Stimulated activated CD8-positive, alpha-beta memory T cell treated with anti-CD3 and anti-CD28 coated beads, Interleukin-2, amount 100 ng/mL, for 1 hour (primary cell): Measurements from ENCODE around the gene MCAT.

Source experiments
- DNase-seq, 2 donors: peaks; one replicate each; pipeline ENCODE4 v3.0.0-alpha.2; 2020; ENCODE audit warnings: low read depth in 2 of 2

MCAT gene

DNA sequence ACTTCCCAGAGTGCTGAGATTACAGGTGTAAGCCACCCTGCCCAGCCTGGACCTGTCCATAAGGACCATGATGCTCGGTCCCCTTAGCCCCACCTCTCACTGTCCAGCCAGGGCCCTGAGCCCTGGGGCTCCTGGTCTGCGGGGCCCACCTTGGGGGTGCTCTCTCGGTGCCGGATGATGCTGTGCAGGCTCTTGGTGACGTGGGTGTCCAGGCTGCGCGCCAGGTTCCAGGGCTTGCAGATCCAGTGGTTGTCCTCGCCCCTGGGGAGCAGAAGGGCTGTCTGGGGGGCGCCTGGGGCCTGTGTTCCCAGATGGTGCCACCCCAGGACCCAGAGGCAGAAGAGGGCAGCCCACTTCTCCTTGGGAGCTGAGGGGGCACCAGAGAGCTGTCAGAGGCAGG lies 30.4 kb upstream of the MCAT start:
- DNase-seq = no peak

DNA sequence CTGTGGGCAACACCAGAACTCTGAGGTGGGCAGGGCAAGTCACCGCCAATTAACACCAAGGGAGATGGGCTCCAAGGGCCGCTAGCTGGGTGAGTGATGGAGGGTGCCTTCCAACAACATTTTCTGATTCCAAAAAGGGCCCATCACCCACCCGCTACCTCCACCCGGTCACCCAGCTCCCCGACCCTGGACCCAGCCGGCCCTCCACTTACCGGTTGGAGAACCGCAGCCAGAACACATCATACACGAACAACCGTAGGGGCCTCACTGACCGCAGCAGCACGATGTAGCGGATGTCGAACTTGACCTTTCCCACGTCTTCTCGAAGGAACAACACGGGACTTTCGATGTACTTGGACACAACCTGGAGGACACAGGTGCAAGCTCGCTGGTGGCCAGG lies 29.0 kb upstream of the MCAT start:
- DNase-seq = no peak

DNA sequence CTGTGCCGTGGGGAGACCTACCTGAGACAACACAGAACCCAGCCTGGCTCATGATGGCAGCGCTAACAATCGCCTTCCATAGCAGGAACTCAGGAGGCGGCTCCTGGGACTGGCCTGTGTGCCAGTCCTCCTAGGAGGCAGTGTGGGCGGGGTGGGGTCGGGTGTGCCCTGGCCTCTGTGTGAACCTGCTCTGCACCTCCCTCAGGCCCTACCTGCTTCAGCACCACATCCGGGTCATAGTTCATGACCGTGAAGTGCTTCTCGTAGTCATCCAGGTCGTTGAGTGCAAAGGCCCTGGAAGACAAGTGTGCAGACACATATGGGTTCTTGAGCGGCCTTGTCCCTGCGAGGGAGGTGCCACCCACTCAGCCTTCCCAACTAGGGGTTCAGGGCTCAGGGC lies 28.4 kb upstream of the MCAT start:
- DNase-seq = no peak

DNA sequence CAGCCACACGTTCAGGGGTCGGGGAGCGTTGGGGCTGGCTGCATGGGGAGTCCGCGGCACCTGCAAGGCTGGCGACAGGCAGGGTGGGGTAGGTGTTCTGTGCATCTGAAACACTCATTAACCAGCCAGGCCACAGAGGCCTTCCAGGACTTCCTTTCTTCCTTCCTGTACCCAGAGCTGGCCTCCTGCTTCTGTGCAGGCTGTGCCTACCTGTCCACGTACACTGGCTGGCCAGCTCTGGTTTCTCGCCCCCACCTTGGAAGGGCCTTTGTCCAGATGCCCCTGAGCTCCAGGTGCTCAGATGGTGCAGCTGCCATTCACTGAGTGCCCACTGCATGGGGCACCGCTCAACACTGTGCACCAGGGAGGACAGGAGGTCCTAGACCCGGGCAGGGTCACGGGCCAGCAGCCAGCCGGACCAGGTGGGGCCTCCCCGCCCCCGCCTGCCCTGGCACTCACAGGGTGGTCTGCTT lies 27.9 kb upstream of the MCAT start:
- no peak for DNase-seq

DNA sequence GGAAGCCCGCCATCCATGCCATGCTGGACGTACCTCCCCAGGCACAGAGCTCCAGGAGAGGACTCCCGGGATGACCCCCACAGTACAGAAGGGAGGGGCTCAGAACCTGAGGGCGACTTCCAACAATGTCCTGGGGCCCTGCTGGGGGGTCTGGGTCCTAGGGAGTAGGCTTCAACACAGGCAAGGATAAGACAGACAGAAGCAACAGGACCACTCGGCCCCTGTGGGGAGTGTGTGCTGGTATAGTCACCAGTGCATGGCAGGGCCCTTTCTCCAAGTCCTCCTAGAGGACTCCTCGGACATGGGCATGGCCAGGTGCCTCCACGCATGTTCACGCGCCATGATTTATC lies 26.9 kb upstream of the MCAT start:
- no peak for DNase-seq

DNA sequence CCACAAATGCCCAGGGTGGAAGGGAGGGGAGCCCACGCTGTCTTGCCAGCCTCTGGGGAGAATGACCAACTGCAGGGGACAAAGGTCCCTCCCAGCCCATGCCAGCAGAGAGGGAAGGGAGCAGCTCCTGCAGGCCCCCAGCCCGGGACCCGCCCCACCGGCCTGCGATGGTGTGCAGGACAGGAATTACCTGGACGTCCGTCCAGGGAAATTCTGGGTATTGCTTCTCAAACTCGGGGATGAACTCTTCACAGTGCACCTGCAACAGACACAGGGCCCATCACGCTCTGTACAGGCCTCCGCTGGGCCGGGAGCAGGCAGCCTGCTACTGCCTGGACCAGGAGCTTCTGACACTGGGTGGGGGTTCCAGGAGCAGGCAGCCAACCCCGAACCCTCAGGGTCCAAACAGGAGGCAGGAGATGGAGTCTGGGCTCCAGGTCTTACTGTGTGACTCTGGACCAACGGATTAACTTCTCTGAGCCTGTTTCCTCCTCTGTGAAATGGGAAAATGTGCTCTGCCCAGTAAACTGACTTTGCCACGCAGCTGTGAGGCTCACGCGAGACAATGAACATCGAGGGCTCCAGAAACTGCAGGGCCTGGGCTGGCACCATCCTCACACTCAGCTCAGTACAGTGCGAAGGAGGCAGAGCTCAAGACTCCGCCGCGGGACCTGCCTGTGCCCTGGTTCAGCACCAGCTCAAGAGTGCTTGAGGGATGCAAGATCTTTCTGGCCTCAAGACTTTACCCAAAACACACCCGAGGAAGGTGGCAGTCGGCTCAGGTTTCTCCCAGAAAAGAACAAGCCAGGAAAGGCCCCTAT lies 26.3 kb upstream of the MCAT start:
- DNase-seq = no peak

DNA sequence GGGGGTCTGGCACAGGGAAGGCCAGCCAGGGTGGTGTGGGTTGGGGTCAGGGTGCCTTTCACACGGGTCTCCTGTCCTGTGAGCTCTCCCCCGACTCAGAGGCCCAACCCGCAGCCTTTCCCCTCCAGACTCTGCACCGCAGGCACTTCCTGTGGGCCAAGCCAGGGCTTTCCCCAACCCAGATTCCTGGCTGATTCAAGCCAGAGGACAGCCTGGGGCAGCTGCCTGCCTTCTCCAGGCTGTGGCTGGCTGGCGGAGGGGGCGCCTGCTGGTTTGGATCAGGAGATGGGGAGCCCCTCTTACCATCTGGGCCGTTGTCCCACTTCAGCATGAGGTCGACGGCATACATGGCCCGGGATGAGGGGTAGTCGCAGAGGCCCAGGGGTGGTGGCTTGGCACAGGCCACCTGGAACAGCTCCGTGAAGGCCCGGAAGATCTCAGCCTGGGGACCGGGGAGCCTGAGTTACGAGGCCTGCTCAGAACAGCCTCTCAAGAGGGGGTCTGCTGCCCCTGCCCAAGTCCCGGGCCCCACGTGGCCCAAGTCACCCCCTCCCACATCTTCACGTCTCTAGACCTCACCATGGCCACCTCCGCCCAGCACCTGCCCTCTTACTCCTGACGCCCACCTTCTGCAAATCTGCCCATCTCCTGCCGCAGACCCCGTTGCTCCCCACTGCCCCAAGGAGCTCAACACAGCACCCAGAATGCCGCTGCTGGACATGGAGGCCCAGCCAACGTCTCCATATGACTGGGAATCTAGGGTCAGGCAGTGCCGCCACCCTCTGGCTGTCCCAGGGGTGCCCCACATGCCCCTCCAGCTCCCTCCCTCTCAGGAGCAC lies 25.5 kb upstream of the MCAT start:
- no peak for DNase-seq

DNA sequence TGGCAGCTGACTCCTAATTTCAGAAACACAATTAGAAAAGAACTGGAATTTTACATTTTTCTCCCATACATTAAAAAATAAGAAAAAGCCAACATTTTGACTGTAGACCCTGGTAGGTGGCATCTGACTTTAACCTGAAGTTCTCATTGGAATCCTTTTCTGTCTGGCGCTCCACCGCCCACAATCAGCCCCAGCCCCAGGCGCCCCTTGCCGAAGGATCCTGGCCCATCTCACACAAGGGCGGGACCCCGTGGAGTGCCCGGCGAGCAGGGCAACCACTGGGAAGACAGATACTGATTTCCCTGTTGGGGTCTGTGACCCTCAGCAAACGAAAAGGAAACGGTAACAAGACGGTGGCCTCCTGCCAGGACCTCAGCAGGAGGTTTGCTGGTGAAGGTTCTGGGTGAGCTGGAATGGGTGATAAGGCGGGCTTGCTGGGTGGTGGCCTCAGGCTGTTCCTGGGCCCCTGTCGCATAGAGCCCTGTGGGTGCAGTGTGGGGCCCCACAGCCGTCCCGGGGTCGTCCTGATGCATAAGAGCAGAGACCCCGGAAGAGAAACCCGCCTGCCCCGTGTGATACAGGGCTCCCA lies 23.9 kb upstream of the MCAT start:
- no peak for DNase-seq

DNA sequence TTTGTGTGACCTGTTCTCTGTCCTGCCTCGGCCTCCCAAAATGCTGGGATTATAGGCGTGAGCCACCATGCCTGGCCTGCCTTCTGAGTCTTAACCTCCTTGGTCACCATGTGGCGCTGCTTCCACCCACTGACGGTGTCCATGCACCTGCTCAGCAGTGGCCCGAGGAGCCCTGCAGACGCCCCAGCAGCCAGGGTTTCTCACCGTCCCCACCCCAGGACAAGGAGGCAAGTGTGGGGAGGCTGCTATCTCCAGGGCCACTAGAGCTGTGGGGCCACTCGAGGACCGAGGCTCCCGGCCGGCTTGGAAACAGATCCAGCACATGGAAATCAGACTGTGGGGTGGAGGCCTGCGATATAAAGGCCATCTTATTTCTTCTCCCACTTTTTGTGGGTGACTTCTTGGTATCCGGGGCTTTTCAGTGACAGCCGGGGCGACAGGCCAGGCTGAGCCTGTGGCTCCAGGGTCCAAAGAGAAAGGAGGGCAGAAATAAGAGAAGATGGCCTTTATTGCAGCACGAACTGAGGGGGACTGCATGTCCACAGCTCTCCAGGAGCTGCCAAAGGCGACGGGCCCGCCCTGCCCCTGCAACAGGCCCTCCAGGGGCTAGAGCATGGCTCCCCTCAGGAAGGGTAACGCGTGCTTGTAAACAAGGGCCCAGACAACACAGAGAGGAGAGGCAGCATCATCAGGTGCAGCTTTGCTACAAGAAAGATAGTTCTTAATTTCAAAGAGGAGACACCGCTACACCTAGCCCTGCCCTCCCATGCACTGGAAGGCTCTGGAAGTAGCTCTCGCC lies 23.1 kb upstream of the MCAT start:
- no peak for DNase-seq

DNA sequence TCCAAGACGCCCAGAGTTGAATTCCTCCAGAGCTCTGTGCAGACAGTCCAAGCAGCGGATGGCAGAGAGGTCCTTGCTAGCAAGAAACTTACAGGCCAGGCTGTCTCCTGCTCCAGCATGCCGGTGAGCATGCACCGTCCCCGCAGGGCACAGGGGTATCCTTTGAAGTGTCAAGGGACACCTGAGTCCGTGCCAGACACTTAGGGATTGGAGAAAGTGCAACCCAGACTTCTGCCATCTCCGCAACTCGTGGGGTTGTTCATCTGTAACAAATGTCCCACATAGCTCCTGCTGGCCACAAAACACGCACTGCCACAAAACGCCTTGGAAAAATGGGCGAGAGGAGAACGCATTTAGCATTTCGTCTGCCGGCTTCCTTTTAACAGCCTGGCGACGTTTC lies 21.4 kb upstream of the MCAT start:
- no peak for DNase-seq

DNA sequence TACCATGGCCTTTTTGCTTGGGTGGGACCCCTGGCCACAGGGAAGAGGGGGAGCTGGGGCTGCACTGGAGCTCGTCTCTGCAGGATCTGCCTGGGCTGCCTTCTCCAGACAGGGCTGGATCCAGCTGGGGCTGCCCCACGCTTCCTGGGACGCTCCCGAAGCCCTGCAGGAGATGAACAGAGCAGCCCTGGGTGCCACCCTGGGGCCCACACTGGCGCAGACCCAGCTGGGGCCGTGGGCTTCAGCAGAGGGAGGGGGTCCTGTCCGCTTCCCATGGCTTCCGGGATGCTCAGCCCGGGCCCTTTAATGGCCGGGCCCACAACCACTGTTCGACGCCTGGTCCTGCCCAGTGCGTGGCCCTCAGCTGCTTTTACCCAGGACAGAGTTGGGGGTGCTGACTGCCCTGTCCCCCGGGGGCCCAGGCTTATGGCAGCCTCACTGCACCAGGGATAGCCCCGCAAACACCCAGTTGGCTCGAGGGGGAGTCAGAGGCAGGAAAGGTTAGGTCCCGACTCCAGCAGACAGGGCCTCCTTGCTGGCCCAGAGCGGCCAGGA lies 20.1 kb upstream of the MCAT start:
- no peak for DNase-seq

DNA sequence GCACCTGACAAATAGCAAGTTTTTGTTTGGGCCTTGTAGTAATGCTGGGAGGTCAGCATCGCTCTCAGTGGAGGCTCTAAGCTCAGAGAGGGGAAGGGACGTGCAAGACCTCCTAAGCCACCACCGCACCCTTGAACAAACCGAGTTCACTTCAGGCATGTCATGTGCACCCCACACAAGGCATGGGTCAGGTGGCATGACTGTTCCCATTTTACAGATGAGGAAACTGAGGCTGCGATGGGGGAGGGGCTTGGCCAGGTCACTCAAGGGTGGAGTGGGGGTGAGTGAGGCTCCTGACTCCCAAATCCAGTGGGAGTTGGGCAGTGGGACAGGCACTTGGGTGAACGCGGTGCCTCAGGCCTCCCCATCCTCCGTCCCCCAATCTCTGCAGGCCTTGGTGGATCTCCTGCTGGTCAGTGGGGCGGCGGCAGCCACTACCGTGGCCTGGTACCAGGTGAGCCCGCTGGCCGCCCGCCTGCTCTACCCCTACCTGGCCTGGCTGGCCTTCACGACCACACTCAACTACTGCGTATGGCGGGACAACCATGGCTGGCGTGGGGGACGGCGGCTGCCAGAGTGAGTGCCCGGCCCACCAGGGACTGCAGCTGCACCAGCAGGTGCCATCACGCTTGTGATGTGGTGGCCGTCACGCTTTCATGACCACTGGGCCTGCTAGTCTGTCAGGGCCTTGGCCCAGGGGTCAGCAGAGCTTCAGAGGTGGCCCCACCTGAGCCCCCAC lies 19.4 kb upstream of the MCAT start:
- no peak for DNase-seq

DNA sequence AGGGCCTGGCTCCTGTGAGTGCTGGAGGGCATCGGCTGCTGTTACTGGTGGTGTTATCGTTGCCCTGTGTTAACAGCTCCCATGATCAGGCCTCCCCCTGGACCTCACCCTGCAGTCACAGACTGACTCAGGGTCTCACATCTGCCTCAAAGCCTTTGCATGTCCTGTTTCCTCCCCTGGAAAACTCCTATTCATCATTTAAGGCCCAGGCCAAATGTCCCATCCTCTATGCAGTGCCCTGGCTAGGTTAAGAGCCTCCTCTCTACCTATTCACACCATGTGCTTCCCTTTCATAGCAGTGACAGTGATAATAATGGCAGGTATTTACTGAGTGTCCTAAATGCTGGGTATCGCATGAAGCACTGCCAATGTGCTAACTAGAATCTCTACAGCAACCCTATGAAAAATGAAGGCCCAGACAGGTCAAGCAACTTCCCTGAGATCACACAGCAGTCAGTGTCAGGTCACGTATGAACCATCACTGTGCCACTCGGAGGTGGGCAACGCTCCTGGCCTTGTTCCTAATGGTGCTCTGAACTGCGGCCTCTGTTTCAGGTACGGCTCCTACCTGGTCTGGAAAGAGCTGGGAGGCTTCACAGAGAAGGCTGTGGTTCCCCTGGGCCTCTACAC lies 17.4 kb upstream of the MCAT start:
- no peak for DNase-seq

DNA sequence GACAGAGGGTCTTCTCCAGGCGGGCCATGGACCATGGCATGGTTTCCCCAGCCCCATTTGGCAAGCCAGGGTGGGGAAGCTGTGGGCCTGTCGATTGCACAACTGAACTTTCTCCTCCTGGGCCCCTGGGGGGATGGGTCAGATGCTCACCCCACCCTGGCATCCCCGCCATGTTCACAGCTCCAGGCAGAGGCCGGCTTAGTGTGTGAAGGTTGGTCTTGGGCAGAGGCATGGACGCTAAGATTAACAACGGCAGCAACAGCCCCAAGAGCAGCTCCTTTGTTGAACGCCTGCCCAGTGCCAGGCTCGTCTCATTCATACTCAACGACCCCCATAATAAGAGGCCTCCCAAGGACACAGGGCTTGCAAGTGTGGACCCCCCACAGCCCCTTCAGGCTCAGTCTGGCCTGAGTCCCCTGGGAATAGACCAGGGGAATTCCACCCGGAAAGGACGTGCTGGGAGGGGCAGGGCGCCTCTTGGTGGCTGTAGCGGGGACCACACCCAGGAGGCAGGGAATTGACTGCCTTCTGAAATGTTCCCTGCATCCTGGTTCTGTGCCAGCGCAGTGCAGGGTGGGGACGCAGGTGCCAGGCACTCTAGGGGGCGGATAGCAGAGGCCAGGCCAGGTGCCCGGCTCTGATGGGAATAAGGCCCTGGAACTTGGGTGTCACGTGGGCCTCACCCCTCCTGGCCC lies 16.4 kb upstream of the MCAT start:
- DNase-seq = no peak

DNA sequence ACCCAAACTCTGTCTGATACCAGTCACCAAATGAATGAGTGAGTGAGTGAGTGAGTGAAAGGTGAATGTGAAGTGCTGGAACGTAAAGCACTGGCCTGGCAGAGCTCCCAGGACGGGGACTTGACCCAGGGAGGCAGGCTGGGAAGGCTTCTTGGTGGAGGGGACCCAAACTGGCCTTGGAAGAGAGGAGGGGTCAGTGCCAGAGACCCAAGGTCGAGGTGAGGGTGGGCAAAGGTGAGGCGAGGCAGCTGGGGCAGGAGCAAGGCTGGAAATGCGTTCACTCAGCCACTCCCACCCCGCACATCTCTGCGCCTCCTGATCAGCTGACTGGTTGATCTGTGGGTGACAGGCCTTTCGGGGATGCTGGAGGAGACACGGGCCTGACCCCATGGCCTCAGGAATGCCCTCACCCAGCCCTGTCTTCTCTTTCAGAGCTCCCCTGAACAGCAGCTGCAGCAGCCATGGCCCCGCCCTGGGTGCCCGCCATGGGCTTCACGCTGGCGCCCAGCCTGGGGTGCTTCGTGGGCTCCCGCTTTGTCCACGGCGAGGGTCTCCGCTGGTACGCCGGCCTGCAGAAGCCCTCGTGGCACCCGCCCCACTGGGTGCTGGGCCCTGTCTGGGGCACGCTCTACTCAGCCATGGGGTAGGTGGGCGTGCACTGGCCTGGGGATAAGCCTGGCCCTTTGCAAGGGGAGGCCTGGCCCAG lies 15.7 kb upstream of the MCAT start:
- no peak for DNase-seq

DNA sequence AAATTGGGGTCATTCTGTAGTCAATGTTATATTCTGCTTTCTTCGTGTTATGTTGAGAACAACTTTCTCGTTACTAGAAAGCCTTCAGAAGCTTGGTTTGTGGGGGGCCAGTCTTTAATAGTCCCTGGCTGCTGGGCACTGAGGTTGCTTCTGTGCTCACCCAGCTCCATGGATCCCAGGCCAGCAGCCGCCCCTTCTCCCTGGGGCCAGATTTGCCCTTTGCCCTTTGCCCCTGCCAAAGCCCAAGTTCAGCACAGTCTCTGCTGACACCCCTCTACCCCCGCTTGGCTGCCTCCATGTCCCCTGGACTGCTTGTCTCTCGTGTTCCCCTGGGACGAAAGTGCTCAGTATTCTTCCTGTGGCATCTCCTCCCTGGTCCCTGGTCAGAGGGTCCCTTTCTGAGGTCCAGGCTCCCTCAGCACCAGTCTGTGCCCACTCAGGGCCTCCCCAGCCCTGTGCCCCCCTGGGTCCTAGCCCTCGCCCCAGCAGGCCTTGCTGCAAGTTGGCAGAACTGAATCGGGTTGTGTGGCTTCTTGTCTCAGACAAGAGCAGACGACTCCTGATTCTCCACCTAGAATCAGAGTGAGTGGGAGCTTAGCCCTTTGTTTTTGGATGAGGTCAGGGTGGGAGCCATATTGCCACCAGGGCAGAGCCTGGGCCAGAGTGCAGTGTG lies 14.8 kb upstream of the MCAT start:
- DNase-seq = no peak

DNA sequence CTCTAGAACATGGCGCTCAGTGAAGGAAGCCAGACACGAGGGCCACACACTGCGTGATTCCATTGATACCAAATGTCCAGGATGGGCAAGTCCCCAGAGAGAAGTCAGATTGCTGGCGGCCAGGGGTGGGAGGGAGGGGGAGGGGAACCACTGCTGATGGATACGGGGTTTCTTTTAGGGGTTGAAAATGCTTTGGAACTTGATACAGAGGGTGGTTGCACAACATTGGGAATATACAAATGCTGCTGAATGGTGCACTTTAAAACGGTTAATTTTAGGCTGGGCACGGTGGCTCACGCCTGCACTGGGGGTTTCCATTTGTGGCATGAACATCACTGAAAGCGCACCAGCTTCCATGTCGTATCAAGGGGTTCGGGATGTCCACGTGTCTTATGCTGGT lies 13.2 kb upstream of the MCAT start:
- DNase-seq = no peak

DNA sequence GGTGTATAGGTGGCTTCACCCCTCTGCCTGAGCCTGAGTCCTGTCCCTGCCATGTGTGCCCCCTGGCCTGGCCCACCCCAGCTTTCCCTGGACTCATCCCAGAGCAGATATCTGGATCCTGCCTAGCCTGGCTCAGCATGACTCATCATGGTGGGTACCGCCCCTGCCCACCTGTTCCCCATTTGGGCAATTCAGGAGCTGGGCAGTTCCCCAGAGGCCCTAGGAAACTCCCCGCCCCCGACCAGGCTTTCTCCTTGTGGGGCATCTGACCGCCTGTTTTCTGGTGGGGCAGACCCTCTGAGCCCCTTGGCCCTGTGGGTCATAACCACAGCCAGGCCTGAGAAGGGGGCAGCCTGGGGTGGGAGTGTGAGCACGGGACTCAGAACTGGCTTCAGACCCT lies 12.6 kb upstream of the MCAT start:
- DNase-seq = no peak
